ENCODE results near the gene SPAG16.
"Not testable (repeated sequence)": the region's sequence is repeated elsewhere in the genome, so short reads cannot be mapped to it uniquely, and the experiment has no call there.

SPAG16 gene

DNA sequence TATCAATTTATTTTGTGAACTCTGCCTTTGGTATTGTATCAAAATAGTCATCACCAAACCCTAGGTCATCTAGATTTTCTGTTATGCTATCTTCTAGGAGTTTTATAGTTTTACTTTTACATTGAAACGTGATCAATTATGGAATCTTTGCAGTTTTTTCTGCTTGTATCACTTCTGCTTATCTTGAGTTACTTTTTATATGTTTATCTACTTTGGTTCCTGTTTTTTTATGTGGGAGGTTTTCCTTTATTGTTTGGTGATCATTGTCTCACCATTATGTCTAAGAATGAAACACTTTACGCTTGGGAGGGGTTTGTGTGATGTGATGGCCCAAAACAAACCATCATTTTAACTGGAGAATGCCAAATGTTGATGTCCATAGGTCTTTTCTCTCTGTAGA, 261.2 kb downstream of the SPAG16 start:
- DNase-seq (ENCODE audit: low read depth in 2 of 2), result no peak

GRCh38 chr2:213545964-213546475, 261.8 kb downstream of the SPAG16 start:
- no peak for DNase-seq (ENCODE audit: low read depth in 2 of 2)

- no peak for DNase-seq (ENCODE audit: low read depth in 2 of 2)
Measured at GRCh38 chr2:213551526-213551925, 267.3 kb downstream of the SPAG16 start.

GRCh38 chr2:213559053-213559452, 274.8 kb downstream of the SPAG16 start:
- no peak for DNase-seq (ENCODE audit: low read depth in 2 of 2)

GRCh38 chr2:213561759-213562158, 277.5 kb downstream of the SPAG16 start:
- no peak for DNase-seq (ENCODE audit: low read depth in 2 of 2)

GRCh38 chr2:213562539-213563180, 278.4 kb downstream of the SPAG16 start:
- DNase-seq (ENCODE audit: low read depth in 2 of 2), result no peak

GRCh38 chr2:213566846-213567245, 282.6 kb downstream of the SPAG16 start:
- DNase-seq (ENCODE audit: low read depth in 2 of 2), result no peak

GRCh38 chr2:213609570-213610170, 325.4 kb downstream of the SPAG16 start:
- DNase-seq (ENCODE audit: low read depth in 2 of 2), result no peak

DNA sequence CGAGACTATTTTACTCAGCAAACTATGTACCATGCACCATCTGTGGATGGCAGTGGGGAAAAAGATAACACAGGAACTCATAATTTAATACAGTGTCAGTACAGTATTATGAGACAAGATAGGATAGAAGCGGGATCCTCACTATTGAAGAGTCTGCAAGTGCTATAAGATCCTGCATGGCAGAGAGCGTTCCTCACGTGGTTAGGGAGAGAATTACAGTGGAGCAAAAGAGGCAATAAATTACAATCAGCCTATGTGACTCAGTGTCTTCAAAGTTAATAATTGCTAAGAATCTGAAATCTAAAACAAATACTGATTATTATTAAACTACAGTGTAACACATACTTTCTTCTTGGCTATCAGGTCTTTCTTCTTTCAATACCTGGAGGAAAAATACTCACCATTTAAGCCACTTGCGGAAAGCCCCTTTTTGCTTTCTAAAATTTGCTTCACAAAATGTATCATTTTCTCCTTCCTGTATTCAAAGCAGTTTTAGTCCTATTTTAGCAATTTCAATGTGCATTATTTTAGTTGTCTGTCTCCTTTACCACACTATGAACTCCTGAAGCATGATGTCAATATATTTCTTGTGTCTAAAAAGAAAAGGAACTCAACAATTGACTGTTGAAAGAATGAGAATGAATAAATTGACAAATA, 342.9 kb downstream of the SPAG16 start:
- no peak for DNase-seq (ENCODE audit: low read depth in 2 of 2)

DNA sequence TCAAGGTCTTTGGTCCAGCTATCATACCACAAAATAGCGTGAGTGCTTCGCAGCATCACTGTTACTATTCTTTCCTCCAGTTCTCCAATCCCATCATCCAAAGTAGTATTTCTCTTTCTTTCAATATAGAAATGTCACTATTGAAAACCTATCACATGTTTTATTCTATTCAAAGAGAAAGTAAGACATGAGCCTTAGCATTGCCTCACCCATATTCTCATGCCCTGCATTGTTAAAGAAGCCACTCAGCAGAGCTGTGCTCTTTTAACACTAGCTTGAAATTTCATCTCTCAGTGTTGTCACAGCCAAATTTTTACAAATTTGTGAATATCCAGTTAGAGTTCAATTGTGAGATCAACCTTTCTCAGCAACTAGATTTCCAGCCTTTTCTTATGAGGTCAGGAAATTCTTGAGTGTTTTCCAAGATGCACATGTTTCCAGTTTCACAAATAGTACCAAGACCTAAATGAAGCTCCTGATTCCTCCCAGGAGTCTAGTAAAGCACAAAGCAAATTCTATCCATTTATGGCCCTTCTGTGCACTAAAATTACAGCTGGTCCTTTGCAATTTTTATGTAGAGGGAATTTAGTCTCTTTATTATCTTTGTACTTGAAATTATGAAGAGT, 343.7 kb downstream of the SPAG16 start:
- no peak for DNase-seq (ENCODE audit: low read depth in 2 of 2)

- DNase-seq (ENCODE audit: low read depth in 2 of 2), result no peak
Measured at GRCh38 chr2:213640738-213641425, 356.6 kb downstream of the SPAG16 start.

DNA sequence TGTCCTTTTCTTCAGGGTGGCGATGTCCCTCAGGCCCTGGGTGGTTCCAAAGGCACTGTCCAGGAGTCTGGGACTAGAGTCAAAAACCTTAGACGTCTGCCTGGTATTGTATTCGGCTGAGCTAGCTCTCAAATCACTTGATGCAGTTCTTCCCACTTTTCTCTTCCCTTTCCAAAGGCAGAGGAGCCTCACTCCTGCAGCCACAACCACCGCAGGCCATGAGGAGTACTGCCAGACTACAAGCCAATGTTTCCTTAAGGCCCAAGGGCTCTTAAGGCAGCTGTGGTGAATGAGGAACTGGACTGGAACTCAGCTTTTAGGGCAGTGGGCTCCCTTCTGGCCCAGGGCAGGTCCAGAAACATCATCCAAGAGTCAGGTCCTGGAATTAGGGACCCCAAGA, 360.7 kb downstream of the SPAG16 start:
- no peak for DNase-seq (ENCODE audit: low read depth in 2 of 2)

DNA sequence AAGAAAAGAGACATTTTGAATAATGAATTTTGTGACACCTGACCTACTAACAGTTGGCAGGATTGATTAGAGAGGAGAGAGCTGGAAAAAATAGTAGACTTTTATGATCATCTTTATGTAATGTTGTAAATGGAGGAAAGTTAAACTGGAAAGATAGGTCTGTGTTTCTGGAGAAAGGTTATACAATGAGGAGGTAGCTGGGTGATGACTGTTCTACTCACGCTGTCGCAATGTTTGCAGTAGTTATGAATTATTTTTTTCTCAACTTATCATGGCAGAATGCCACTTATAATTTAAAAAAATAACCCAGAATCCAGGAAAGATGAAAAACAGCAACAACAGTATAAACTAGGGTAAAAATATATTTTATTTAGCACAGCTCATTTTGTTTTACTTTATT, 364.9 kb downstream of the SPAG16 start:
- no peak for DNase-seq (ENCODE audit: low read depth in 2 of 2)

DNA sequence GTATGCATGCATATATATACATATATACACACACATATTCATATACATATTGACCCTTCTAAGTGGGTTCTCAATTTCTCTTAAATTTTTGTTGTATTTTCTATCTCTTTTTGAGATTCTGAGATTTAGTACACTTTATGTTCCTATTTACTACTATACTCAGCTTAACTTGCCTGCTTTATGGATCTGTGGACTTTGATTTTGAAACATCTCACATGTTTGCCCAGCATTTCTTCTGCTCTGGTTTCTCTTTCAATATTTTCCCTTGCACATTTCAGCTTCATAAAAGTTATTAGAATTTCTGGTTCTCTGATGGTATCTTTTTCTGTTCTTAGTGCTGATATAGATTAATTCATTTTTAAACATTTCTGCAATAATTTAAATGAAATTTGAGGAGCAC, 380.6 kb downstream of the SPAG16 start:
- no peak for DNase-seq (ENCODE audit: low read depth in 2 of 2)

DNA sequence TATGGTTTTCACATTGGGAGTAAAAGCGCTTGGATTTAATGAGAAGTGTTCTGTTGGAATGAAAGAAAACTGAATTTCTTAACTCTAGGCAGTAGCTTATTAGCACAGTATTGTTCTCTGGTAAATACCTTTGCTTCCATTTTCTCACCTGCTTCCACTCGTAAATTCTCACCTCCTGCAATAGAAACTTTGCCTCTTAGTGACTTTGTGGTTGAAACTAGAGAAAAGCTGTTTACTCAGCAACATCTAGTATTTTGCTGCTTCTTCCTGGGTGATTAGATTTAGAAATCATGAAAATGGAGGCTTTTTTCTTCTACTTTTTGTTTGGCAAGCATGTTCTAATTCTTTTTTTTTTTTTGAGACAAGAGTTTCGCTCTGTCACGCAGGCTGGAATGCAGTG, 385.4 kb downstream of the SPAG16 start:
- DNase-seq (ENCODE audit: low read depth in 2 of 2), result no peak

DNA sequence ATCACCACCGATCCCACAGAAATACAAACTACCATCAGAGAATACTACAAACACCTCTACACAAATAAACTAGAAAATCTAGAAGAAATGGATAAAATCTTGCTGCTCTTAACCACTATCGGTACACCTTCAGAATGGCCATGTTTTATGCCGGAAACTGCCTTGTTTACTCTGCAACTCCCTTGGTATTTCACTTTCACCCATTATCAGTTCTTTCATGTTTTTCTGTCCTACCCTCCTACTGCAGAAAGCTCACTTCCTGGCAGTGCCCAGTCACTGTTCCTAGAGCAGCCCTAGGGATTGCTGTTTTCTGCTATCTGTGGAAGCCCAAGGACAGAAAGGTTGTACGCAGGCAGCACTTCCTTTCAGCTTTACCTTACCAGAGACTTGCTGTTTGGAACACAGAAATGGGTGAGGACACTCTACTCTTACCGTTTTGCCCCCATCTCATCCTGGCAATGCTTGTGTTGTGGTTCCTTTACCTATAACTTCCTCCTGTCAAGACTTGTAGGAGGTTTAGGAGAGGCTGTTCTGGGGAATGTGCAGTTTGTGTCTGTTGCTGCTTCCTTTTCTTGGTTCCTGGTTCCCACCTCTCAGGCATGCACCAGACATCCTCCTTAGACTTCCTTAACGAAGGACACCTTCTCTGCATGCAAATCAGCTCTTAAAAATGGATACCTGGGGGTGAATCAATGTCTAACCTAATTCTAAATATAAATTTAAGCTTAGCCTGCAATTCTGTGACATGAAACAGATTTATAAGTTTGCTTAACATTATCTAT, 394.4 kb downstream of the SPAG16 start:
- DNase-seq (ENCODE audit: low read depth in 2 of 2), result no peak

GRCh38 chr2:213679894-213680293, 395.6 kb downstream of the SPAG16 start:
- DNase-seq (ENCODE audit: low read depth in 2 of 2), result no peak

- DNase-seq (ENCODE audit: low read depth in 2 of 2), result no peak
Measured at GRCh38 chr2:213682276-213682675, 398.0 kb downstream of the SPAG16 start.

- DNase-seq (ENCODE audit: low read depth in 2 of 2), result no peak
Measured at GRCh38 chr2:213688133-213688532, 403.9 kb downstream of the SPAG16 start.

DNA sequence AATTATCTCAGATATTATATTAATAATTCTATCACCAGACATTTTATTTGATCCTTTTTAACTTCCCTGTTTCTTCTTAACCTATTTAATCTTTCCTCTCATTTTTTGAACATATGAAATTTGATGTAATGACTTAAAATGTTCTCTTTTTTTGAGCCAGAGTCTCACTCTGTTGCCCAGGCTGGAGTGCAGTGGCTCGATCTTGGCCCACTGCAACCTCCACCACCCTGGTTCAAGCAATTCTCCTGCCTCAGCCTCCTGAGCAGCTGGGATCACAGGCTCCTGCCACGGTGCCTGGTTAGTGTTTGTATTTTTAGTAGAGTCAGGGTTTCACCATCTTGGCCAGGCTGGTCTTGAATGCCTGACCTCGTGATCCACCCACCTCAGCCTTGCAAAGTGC, 404.6 kb downstream of the SPAG16 start:
- DNase-seq (ENCODE audit: low read depth in 2 of 2), result not testable (repeated sequence)

- no peak for DNase-seq (ENCODE audit: low read depth in 2 of 2)
Measured at GRCh38 chr2:213689585-213689984, 405.3 kb downstream of the SPAG16 start.

Data from fibroblast of skin of left quadriceps (primary cell).